Measurements from ENCODE around the gene TAS2R60.
"Not testable (repeated sequence)": the region's sequence is repeated elsewhere in the genome, so short reads cannot be mapped to it uniquely, and the experiment has no call there.

TAS2R60 gene

GRCh38 chr7:143411976-143412708 lies 31.1 kb upstream of the TAS2R60 start:
- no peak for DNase-seq

GRCh38 chr7:143413123-143413522 lies 30.1 kb upstream of the TAS2R60 start:
- no peak for DNase-seq

- DNase-seq, result not testable (repeated sequence)
These were observed 28.0 kb upstream of the TAS2R60 start for GRCh38 chr7:143415209-143415608.

- no peak for DNase-seq
These were observed 27.4 kb upstream of the TAS2R60 start for GRCh38 chr7:143415742-143416397.

GRCh38 chr7:143416565-143417149 lies 26.6 kb upstream of the TAS2R60 start:
- DNase-seq, result no peak

- no peak for DNase-seq
These were observed 25.4 kb upstream of the TAS2R60 start for GRCh38 chr7:143417734-143418383.

GRCh38 chr7:143418681-143419458 lies 24.4 kb upstream of the TAS2R60 start:
- DNase-seq, result no peak

- DNase-seq, result no peak
These were observed 23.4 kb upstream of the TAS2R60 start for GRCh38 chr7:143419880-143420279.

GRCh38 chr7:143420624-143421023 lies 22.6 kb upstream of the TAS2R60 start:
- not testable (repeated sequence) for DNase-seq

GRCh38 chr7:143422033-143422432 lies 21.2 kb upstream of the TAS2R60 start:
- DNase-seq, result no peak

- not testable (repeated sequence) for DNase-seq
These were observed 18.8 kb upstream of the TAS2R60 start for GRCh38 chr7:143424476-143424875.

GRCh38 chr7:143426479-143427142 lies 16.6 kb upstream of the TAS2R60 start:
- no peak for DNase-seq

- no peak for DNase-seq
These were observed 13.2 kb upstream of the TAS2R60 start for GRCh38 chr7:143429770-143430698.

- no peak for DNase-seq
These were observed 12.1 kb upstream of the TAS2R60 start for GRCh38 chr7:143431109-143431508.

- DNase-seq, result no peak
These were observed 9.5 kb upstream of the TAS2R60 start for GRCh38 chr7:143433759-143434158.

GRCh38 chr7:143434660-143435059 lies 8.6 kb upstream of the TAS2R60 start:
- no peak for DNase-seq

- no peak for DNase-seq
These were observed 8.0 kb upstream of the TAS2R60 start for GRCh38 chr7:143435266-143435665.

- DNase-seq, result no peak
These were observed 6.8 kb upstream of the TAS2R60 start for GRCh38 chr7:143436325-143436946.

GRCh38 chr7:143437578-143437977 lies 5.7 kb upstream of the TAS2R60 start:
- no peak for DNase-seq

GRCh38 chr7:143439866-143440265 lies 3.4 kb upstream of the TAS2R60 start:
- DNase-seq, result no peak

All from stimulated activated CD4-positive, alpha-beta T cell treated with anti-CD3 and anti-CD28 coated beads, Interleukin-4, amount 100 ng/mL, for 1 hour (primary cell).